GM12891 (cell line): ENCODE data around the gene RAB11B.

Source experiments
- POLR2A ChIP-seq: IDR thresholded peaks from 2 replicates; pipeline ENCODE4 v1.6.1; 2011; ENCODE audit warnings: low read depth, low read length, control low read depth
- POLR2AphosphoS5 ChIP-seq: IDR thresholded peaks from 2 replicates; pipeline ENCODE4 v1.6.1; 2011; ENCODE audit warnings: low read depth, low read length, control low read depth
- SPI1 ChIP-seq: IDR thresholded peaks from 2 replicates; pipeline ENCODE4 v1.6.1; 2011; ENCODE audit warnings: low read depth, low read length, control low read depth
- TAF1 ChIP-seq: IDR thresholded peaks from 2 replicates; pipeline ENCODE4 v1.6.1; 2011; ENCODE audit warnings: low read depth, low read length, control low read depth

- TF ChIP-seq POLR2A (no peak), SPI1 (no peak), TAF1 (no peak), POLR2AphosphoS5 (no peak)
Measured at GRCh38 chr19:8355631-8356402, 34.3 kb upstream of the RAB11B start.
